ENCODE data around the gene CCL3.
"Not testable (repeated sequence)": the region's sequence is repeated elsewhere in the genome, so short reads cannot be mapped to it uniquely, and the experiment has no call there.

CCL3 gene

DNA sequence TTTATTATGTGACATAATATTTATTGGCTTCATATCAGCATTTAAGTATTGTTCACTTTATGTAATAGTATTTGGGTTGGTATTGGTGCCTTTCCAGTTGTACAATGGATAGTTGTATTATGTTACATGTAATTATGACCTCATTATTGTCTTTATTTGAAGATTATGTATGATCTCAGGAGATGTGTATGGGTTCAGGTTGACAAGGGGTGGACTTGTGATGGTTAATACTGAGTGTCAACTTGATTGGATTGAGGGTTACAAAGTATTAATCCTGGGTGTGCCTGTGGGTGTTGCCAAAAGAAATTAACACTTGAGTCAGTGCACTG, 25.7 kb upstream of the CCL3 start:
- not testable (repeated sequence) for DNase-seq (ENCODE audit: low read depth, low spot score)

DNA sequence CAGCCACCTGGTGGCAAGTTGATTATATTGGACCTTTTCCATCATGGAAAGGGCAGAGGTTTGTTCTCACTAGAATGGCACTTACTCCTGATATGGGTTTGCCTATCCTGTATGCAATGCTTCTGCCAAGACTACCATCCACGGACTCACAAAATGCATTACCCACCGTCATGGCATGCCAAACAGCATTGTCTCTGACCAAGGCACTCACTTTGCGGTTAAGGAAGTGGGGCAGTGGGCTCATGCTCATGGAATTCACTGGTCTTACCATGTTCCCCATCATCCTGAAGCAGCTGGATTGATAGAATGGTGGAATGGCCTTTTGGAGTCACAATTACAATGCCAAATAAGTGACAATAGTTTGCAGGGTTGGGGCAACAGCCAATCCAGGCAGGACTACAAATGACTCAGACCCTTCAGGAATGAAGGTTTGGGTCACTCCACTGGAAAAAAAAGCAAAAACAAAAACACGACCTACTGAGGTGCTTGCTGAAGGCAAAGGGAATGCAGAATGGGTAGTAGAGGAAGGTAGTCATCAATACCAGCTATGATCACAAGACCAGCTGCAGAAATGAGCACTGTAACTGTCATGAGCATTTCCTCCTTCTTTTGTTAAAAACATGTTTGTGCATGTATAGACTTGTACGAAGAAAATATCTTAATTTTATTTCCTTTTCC, 25.2 kb upstream of the CCL3 start:
- DNase-seq (ENCODE audit: low read depth, low spot score): not testable (repeated sequence)

DNA sequence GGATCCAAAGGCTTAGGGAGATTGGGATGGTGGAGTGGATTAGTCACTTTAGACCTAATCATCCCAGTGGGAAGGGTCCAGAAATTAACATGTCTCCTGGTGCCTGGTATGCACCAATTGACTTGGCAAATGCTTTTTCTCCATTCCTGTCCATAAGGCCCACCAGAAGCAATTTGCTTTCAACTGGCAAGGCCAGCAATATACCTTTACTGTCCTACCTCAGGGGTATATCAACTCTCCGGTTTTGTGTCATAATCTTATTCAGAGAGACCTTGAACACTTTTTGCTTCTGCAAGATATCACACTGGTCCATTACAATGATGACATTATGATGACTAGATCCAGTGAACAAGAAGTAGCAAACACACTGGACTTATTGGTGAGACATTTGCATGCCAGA, 23.2 kb upstream of the CCL3 start:
- DNase-seq (ENCODE audit: low read depth, low spot score): not testable (repeated sequence)

DNA sequence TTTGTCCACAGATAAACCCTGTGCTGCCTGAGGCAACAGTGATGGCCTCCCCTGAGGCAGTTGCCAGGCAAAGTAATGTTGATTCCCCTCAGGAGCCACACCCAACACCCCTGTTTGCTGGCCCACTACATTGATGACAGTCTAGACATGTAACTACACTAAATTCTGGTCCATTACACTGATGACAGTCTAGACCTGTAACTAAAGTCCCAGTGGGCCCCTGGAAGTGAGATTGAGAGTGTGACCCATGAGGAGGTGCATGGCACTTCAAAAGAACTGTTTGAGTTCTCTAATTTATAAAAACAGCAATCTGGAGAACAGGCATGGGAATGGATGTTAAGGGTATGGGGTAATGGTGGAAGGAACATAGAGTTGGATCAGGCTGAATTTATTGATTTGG, 22.6 kb upstream of the CCL3 start:
- DNase-seq (ENCODE audit: low read depth, low spot score): no peak

DNA sequence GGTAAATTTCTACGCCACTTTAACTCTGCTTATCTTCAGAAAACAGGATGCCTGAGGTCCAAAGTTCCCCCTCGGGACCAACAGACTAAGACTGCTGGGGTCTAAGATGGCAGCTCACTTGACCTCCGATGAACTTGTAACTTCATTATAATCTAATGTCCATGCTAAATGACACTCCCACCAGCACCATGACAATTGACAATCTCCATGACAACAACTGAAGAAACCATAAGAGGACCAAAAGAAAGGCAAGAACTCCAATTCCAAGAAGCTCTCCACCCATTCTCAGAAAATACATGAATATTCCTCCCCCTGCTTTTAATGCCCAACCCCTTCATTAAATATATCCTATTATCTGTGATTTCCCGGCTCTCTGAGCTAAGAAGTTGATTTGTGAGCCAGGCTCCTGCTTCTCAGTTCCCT, 21.1 kb upstream of the CCL3 start:
- no peak for DNase-seq (ENCODE audit: low read depth, low spot score)

DNA sequence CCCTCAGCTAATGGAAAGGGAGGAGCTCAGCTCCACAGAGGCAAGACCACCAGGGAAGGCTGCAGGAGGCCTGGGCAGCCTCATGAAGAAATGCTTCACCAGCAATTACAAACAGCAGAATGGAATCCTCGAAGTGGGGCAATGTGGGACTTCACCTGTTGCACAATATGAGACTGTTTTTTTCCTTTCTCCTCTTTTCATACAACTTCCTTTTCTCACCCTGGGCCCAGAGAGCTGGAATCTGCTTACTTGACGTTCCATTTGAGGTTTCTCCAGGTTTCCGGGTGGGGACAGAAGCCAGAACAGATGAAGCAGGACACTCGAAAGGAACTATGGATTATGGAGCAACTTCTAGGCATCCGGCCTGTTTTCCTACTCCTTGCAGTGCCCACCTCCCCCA, 18.3 kb upstream of the CCL3 start:
- DNase-seq (ENCODE audit: low read depth, low spot score): not testable (repeated sequence)

DNA sequence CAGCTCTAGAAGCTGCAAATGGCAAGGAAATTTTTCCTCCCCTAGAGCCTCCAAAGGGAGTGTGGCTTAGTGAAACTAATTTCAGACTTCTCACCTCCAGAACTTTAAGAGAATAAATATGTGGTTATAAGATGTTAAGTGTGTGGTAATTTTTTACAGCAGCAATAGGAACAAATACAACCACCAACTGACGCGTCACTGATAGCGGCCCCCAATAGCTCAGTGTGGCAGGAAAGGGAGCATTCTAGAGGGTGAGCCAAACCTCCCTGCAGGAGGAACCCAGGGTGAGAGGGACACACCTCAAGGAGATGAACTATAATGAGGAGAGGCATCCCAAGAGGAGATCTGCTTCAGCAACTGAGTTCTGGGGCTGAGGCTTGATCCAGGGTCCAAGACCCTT, 17.7 kb upstream of the CCL3 start:
- DNase-seq (ENCODE audit: low read depth, low spot score): no peak

DNA sequence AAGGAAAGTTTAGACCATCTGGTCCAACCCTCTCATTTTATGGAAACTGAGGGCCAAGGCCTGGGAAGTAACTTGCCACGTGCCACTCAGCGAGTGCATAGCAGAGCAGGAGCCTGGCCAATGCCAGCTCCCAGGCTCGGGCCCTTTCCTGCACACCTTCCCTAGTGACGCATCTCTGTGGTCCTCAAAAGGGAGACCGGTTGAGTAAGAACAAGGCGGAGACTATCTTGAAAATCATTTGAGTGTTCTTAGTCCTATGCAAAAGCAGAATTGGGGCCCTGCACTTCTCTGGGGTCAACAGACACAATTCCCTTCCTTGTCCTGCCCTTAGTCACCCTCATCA, 16.5 kb upstream of the CCL3 start:
- DNase-seq (ENCODE audit: low read depth, low spot score): no peak

DNA sequence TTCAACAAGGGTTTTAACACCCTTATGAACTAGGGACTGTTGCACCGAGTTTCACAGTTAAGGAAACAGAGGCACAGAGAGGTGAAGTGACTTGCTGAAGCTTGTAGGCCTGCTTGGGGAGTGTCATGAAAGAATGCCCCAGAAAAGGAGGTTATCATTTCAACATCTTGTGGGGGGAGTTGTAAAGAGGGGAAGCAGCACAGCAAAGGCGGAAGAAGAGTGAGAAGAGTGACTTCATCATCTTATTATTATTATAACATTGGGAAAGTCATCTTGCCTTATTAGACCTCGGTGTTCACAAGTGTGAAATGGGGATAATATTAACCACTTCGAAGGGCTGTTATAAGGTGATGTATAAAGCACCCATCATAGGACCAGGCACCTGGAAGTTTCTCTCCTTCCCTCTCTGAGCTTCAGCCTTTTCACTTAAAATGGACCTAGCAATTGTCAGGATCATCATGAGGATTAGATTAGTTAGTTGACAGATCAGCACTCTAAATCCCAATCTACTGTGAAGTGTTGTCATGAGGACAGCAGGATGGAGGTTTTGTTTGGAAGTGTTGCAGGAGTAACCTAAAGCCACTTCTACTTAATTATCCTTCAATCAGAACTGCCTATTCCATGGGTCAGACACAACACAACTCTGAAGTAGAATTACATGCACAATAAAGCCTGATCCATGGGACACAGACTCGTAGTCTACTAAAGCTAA, 16.0 kb upstream of the CCL3 start:
- no peak for DNase-seq (ENCODE audit: low read depth, low spot score)

DNA sequence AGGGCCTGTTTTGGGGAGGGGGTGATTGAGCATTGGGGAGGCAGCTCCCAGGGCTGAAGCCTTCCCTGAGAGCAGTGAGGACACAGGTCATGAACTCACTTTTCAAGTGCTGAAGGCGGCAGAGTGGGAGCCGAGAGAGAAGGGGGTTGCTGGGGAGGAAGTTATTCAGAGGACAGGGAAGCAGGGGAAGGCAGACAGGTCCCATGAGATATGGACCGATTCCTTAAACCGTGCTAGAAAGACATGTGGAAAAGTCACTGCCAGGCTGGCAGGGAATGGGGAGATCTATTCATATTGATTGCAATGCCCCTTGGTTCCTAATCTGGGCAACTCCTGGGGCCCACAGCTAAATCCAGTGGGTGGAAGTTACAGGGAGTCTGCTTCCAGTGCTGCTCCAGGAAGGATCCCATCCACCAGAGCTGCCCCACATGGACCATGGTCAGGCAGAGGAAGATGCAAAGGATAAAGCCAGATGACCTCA, 14.8 kb upstream of the CCL3 start:
- no peak for DNase-seq (ENCODE audit: low read depth, low spot score)

DNA sequence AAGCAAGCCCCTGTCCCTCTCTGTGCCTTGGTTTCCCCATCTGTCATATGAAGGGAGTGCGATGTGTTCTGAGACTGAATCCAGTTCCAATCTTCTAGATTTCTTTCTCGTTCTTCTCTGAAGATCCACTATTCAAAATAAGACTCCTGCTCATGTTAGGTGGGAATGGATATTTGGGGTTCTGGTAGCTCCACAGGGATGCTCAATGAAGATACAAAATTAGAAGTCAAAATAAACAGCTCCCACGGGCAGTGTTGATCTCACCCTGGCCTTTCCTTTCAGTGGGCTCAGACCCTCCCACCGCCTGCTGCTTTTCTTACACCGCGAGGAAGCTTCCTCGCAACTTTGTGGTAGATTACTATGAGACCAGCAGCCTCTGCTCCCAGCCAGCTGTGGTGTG, 14.3 kb upstream of the CCL3 start:
- DNase-seq (ENCODE audit: low read depth, low spot score): not testable (repeated sequence)

DNA sequence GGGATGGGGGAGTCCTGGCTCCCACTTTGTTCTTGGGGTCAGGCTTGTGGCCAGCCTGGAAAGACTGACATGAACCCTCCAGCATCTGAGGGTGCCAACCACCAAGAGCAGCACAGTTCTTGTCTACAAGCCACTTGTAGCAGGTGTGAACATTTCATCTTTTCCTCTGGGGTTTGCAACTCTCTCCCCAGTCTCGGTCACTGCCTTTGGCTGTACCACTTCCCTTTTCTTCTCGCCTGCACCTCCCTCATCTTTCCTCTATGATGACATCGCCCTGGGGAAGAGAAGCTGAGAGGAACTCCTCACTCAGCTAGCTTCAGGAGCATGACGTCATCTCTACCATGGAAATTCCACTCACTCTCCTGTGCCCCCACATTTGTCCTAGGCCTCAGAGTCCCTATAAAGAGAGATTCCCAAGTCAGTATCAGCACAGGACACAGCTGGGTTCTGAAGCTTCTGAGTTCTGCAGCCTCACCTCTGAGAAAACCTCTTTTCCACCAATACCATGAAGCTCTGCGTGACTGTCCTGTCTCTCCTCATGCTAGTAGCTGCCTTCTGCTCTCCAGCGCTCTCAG, 13.5 kb upstream of the CCL3 start, which contains the start of gene CCL4:
Gene CCL4 (plus strand): TSS at position 427 of the 575 bp plus-strand sequence. CDS start 79 bp downstream, at position 506.
- DNase-seq (ENCODE audit: low read depth, low spot score): not testable (repeated sequence)

DNA sequence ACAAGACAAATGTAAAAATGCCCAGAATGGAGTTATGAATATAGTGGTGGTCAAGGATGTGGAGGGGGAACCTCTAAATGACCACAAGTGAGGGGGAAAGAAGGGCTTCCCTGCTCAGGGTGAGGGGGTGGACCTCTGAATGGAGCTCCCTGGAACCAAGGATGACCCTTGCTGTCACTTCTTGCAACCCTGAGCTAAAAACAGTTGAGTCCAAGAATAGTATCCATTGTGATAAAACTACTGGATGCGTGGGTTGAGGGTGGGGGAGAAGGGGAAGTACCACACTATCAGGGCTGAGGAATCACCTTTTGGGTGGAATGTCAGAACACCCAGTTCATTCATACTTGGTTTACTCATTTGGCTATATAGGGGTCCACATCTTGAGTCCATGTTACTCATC, 9.1 kb upstream of the CCL3 start:
- DNase-seq (ENCODE audit: low read depth, low spot score): not testable (repeated sequence)

DNA sequence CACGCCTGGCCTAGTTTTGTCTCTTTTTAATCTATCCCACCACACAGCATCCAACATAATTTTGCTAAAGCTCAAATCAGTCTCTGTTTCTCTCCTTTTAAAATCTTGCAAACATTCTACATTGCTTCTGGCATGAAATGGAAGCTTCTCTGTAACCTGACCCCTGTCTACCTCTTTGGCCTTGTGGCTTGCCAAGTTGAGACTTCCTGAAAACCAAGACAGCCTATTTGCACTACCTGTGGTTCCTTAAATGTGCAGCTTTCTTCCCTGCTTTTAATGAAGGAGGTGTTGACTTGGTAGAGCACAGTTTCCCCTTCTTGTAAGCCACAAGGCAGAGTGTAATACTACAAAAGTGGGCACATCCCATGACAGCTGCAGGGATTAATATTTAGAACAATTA, 6.0 kb upstream of the CCL3 start:
- no peak for DNase-seq (ENCODE audit: low read depth, low spot score)

DNA sequence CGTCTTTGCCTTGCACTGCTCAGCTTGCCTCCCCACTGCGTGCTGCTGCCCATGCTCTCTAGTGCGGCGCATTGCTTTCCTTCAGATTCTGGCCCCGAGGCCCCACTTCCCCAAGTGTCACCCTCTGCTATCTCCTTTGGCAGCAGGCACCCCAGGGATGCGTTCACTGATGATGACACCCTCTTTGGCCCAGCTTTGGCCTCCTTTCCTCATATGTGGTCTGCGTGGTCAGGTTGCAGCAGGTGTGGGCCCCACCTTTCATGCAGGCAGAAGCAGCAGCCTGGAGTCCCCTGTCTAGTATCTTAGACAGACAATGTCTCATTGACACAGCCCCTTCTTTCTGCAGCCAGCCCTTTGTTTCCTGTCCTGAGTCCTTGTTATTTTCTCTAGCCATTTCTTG, 4.8 kb upstream of the CCL3 start:
- DNase-seq (ENCODE audit: low read depth, low spot score): no peak

DNA sequence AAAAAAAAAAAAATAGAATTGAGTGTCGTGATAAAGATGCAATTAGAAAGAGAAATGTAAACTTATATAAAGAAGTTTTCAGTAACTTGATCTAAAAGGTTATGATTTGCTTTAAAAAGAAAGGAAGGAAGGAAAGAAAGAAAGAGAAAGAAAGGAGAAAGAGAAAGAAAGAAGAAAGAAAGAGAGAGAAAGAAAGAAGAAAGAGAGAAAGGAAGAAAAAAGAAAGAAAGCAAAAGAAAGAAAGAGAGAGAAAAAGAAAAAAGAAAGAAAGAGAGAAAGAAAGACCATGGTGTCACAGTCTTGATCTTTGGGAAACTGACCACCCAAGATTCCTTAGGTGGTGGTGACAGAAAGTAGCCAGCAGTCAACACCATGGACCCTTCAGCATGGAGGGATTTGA, 4.3 kb upstream of the CCL3 start:
- no peak for DNase-seq (ENCODE audit: low read depth, low spot score)

DNA sequence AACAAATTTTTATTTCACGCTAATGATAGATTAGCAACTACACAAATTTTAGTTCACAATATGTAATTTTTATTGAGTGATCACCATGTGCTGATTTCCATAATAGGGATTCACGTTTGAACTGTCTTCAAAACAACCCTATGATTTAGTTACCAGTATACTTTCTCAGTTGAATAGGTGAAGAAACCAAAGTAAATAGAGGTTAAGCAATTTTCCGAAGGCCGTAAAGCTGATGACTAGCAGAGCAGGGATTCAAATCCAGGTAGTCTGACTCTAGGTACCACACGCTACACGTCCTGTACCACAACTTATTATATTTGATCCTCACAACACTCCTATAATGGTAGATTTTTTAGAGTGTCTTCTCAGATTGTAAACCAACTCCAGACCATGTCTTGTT, 2.8 kb upstream of the CCL3 start:
- not testable (repeated sequence) for DNase-seq (ENCODE audit: low read depth, low spot score)

DNA sequence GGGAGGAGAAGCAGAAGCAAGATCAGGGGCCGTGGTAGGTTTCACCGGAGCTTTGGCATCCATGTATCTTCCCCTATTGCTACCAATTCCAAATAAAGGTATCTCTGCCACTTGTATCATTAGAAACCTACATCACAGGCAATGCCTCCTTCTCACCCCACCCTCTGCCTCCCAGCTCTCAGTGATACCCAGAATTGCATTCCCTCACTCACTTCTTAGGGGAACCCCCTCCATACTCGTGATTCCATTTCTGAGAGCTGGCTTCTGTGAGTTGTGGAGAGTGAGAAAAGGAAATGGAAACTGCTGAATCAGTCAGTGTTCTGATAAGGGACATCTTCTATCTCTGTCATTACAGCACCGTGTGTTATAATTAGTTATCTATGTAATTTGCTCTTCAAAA, 2.3 kb upstream of the CCL3 start:
- DNase-seq (ENCODE audit: low read depth, low spot score): no peak

DNA sequence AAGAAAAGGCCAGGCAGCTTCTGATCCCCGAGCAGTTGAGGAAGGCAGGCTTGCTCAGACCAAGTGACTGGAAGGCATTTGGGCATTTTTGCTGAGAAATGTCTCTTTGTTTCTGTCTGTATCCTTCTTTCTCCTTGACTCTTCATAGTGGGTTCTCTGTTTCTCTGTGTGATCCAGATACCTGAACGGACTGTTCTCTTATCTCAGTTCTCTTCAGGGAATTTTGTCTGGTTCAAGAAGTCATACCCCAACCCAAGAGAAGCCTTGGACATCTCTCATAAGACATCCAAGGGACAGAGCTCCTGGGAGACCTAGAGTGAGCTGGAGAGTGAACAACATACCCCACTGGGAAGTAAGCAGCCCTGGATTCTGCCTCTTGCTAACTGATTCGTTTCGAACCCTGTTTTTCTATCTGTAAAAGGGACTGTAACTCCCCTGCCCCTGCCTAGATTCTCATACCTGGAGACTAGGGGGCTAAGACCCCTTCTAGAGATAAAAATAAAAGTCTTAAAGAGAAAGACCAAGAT, 541 bp downstream of the CCL3 start:
- no peak for DNase-seq (ENCODE audit: low read depth, low spot score)

DNA sequence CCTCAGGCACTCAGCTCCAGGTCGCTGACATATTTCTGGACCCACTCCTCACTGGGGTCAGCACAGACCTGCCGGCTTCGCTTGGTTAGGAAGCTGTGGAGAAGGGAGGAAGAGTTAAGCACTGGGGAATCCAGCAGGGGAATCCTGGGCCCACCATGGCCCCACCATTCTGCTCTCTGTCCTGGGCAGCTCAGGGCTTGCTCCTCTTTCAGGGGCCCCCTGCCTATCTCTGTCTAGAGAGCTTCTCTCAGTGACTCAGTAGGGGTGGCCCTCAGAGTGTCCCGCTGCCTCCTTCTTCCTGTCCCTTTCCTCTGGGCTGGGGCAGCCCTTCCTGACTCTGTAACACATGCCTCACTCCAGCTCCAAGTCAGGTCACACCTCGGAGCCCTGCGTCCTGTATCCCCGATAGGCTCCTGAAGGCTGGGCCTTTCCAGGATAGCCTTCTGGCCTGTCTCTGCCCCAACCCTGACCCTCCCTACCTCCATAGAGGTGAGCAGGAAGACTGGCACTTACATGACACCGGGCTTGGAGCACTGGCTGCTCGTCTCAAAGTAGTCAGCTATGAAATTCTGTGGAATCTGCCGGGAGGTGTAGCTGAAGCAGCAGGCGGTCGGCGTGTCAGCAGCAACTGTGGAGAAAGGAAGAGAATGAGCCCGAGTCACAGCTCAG, 1.1 kb downstream of the CCL3 start:
- no peak for DNase-seq (ENCODE audit: low read depth, low spot score)

DNA sequence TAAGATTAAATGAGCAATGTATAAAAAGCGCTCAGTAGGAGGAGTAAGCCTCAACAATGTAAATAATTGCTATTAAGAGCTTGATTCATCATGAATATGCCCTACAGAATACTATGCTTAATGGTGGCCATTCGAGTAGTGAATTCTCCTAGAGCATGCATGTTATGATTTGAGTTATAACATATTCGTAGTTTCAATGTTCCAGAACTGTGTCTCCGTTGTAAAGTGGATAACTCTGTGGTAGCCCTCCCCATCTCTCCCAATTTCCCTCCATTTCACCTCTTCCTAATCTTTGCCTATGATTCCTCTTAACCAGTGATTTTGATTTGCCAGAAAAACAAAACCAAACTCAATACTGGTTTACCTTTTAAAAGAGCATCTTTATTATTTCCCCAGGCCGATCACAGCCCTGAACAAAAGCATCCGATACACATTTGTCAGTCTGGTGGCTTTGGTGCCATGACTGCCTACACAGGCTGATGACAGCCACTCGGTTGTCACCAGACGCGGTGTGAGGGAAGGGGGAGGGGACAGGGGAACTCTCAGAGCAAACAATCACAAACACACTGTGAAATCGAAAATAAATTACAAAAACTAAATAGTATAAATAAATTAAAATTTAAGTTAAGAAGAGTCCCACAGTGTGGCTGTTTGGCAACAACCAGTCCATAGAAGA, 1.9 kb downstream of the CCL3 start:
- DNase-seq (ENCODE audit: low read depth, low spot score): not testable (repeated sequence)

DNA sequence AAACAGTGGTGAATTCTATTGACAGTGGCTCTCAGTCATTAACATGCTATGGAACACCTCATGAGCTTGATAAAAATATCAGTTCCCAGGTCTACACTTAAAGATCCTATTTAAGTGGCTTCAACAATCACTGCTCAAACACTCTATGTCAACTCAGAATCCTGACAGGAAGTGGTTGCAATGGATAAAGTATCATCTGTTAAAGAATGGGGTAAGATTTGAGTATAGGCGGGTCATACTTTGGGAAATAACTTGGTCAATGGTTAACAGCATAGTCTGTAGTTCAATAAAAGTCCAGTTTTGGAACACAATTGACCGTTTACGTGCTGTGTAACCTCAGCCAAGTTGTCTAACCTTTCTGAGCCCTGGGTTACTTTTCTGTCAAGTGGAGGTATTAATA, 2.5 kb downstream of the CCL3 start:
- DNase-seq (ENCODE audit: low read depth, low spot score): not testable (repeated sequence)

Data from brain pericyte (primary cell).